CD4-positive, alpha-beta T cell (primary cell): ENCODE data around the gene RAB8B. TPM values are rescaled to one million over a fixed set of nuclear protein-coding genes. Genes with fewer than 3 reads are reported as not detected.

ENCODE experiments used
- ATAC-seq: fragments of 200-7000 bp; cut with Tn5 transposase; one replicate; pipeline ENCODE4 v1.10.0; 2022; ENCODE audit warnings: mild to moderate bottlenecking; ENCODE audit not compliant: poor library complexity
- CTCF ChIA-PET: fragments of 350-600 bp; sonication (Branson Sonifier 250); formaldehyde crosslinking; loops from one replicate; lab custom pipeline; 2021; ENCODE audit warnings: antibody characterized with exemption, inconsistent platforms; lab: Charles Lee
- POLR2A ChIA-PET: fragments of 350-600 bp; sonication (Branson Sonifier 250); formaldehyde crosslinking; loops from one replicate; lab custom pipeline; 2021; ENCODE audit warnings: antibody characterized with exemption, inconsistent platforms; lab: Charles Lee
- DNase-seq, 14 experiments: peaks; one replicate each; pipeline ENCODE4 v3.0.0-alpha.2; 2013 to 2020; ENCODE audit warnings: mixed read lengths in 2 of 14
- H3K27ac ChIP-seq, 2 donors: one replicate each; pipeline versions ENCODE4 v1.5.1 to v1.7.0; 2013; ENCODE audit warnings: low read length in 2 of 2, low read depth in 1 of 2, mild to moderate bottlenecking in 1 of 2
- H3K27me3 ChIP-seq, 2 experiments: 1 replicate in 1 of 2; 2 replicates in 1 of 2; pipeline versions ENCODE4 v1.6.1 to v1.7.0; 2013; ENCODE audit warnings: low read length in 2 of 2, control low read depth in 1 of 2, mild to moderate bottlenecking in 1 of 2, moderate library complexity in 1 of 2; ENCODE audit not compliant: insufficient read depth in 2 of 2, control insufficient read depth in 1 of 2
- H3K36me3 ChIP-seq: one replicate; pipeline ENCODE4 v1.6.1; 2013; ENCODE audit warnings: low read length, control low read depth; ENCODE audit not compliant: insufficient read depth
- H3K4me1 ChIP-seq: one replicate; pipeline ENCODE4 v1.6.1; 2013; ENCODE audit warnings: low read length, control low read depth; ENCODE audit not compliant: insufficient read depth
- H3K4me3 ChIP-seq: one replicate; pipeline ENCODE4 v1.5.1; 2013; ENCODE audit warnings: mild to moderate bottlenecking, low read length, moderate library complexity
- H3K9me3 ChIP-seq, 2 experiments: 1 replicate in 1 of 2; 2 replicates in 1 of 2; pipeline versions ENCODE4 v1.6.1 to v1.7.0; 2013; ENCODE audit warnings: low read length in 2 of 2, mild to moderate bottlenecking in 2 of 2, control low read depth in 1 of 2, moderate library complexity in 1 of 2; ENCODE audit not compliant: control insufficient read depth in 1 of 2, insufficient read depth in 1 of 2
- H3K27ac Mint-ChIP-seq: one replicate; pipeline ENCODE4 v1.8.0; 2020; ENCODE audit warnings: mixed read lengths
- H3K27me3 Mint-ChIP-seq: one replicate; pipeline ENCODE4 v1.8.0; 2021; ENCODE audit warnings: mixed read lengths
- H3K36me3 Mint-ChIP-seq: one replicate; pipeline ENCODE4 v1.8.0; 2021; ENCODE audit warnings: low read depth, mixed read lengths
- H3K4me1 Mint-ChIP-seq: one replicate; pipeline ENCODE4 v1.8.0; 2021; ENCODE audit warnings: low read depth, mixed read lengths
- H3K4me3 Mint-ChIP-seq: one replicate; pipeline ENCODE4 v1.8.0; 2020; ENCODE audit warnings: mild to moderate bottlenecking, mixed read lengths
- H3K9me3 Mint-ChIP-seq: one replicate; pipeline ENCODE4 v1.8.0; 2020; ENCODE audit warnings: mixed read lengths
- intact Hi-C, 2 experiments: fragments of 100-400 bp; cut with DNase I in 1 of 2; cut with micrococcal nuclease in 1 of 2; formaldehyde crosslinking; loops; one replicate each; pipeline versions ENCODE4 v1.15.1 to v1.9.0; 2023 to 2025; cut with DNase I, micrococcal nuclease
- polyA plus RNA-seq, 2 donors: library from polyadenylated mRNA; unstranded; fragments of 120-200 nt; gene quantifications; one replicate each; pipeline ENCODE4 v1.2.1, GENCODE V29; 2013
- total RNA-seq, 174 experiments: library from RNA in 2 of 174; stranded (reverse) in 2 of 174; gene quantifications; one replicate each; pipeline ENCODE4 v1.2.3 and lab custom pipeline; 2021 to 2026
- TF ChIP-seq, protein P1 (sequence below): fragments of 200-600 bp; IDR thresholded peaks from one replicate; pipeline ENCODE4 v1.8.0; 2022; ENCODE audit warnings: antibody characterized with exemption, mild to moderate bottlenecking

RAB8B gene
- 10 to 100 TPM; 74.5 to 75.2 TPM for total RNA-seq
- 45.5 TPM for polyA plus RNA-seq (2013, experiment 1 of 2)
- 38.0 TPM for polyA plus RNA-seq (2013, experiment 2 of 2)
- 73.6 to 931 (median 221) reads per million in 172 experiments for total RNA-seq (lab: John Stamatoyannopoulos, UW)

DNA sequence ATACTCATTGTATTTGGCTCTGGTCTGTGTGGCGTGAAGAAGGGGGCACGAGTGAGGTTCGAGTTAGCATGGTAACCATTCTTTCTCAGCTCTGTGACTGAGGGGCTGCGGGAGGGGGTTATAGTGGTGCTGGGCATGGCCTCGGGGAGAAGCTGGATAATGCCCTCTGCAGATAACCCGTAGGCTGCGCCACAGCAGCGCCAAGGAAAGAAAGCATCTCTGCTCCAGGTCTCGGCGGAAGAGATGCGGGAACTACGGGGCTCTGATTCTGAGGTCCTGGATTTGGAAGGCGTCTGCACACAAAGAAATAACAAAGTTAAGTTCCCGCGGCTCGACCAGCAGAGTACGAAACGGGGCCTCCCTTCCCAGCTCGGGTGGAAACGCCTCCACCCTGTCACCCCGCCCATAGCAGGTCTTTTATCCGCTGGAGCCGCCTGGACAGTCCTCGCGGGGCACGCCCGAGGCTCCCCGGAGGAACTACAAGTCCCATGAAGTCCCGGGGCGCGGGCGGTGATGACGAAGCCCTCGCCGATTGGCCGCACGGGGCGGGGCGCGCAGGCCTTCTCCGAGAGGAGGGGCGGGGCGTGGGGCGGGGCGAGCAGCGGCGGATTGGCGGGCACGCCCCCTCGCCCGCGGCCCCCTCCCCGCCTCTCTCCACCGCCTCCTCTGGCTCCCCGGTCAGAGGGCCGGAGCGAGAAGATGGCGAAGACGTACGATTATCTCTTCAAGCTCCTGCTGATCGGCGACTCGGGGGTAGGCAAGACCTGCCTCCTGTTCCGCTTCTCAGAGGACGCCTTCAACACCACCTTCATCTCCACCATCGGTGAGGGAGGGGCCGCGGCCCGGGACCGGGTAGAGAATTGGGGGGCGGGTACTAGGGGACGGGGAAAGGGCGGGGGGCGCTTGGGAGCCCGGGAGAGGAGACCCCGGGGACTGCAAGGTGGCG lies at the start of gene RAB8B:
Gene RAB8B (plus strand): TSS at position 681 of the 946 bp plus-strand sequence. CDS start 19 bp downstream, at position 700.
- ChIA-PET CTCF (interaction anchor here (0.7 to 1.5 kb wide), 2 partner anchors 21 to 38 kb away, joined by 3 to 4 read pairs; no protein-coding TSS in a partner anchor), POLR2A (interaction anchor here (0.7 to 1.8 kb wide), 5 partner anchors 32 to 88 kb away, joined by 3 to 9 read pairs (median 6); partner anchors contain the start of genes APH1B and RPS27L)
- H3K4me1 ChIP-seq: peaks cover 28% of the 10 kb centered on the region
- H3K36me3 ChIP-seq: no peaks in the 10 kb centered on the region
- peak within 1 kb of the TSS; percentile 94 to 95 for H3K27ac ChIP-seq
- Mint-ChIP-seq H3K27ac (peak within 1 kb of the TSS; percentile 95), H3K9me3 (no peaks in the 10 kb centered on the region), H3K4me3 (peak within 1 kb of the TSS; percentile 96), H3K4me1 (peaks cover 54% of the 10 kb centered on the region), H3K36me3 (peaks cover 13% of the 10 kb centered on the region), H3K27me3 (no peaks in the 10 kb centered on the region)
- intact Hi-C loops: loop anchor here in 1 of 2 experiments (1.0 to 10.0 kb wide), 4 partner anchors 32 to 906 kb away; partner anchors contain the start of genes APH1B, CIAO2A, RPS27L and SNX1
- no peaks in the 10 kb centered on the region for H3K9me3 ChIP-seq
- TF ChIP-seq, protein P1, sequence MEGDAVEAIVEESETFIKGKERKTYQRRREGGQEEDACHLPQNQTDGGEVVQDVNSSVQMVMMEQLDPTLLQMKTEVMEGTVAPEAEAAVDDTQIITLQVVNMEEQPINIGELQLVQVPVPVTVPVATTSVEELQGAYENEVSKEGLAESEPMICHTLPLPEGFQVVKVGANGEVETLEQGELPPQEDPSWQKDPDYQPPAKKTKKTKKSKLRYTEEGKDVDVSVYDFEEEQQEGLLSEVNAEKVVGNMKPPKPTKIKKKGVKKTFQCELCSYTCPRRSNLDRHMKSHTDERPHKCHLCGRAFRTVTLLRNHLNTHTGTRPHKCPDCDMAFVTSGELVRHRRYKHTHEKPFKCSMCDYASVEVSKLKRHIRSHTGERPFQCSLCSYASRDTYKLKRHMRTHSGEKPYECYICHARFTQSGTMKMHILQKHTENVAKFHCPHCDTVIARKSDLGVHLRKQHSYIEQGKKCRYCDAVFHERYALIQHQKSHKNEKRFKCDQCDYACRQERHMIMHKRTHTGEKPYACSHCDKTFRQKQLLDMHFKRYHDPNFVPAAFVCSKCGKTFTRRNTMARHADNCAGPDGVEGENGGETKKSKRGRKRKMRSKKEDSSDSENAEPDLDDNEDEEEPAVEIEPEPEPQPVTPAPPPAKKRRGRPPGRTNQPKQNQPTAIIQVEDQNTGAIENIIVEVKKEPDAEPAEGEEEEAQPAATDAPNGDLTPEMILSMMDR: no peak
- H3K4me3 ChIP-seq: peak within 1 kb of the TSS; percentile 88
- H3K27me3 ChIP-seq: no peaks in the 10 kb centered on the region
- ATAC-seq (peak; percentile 69), DNase-seq (peak; percentile 94 to 99 (median 97))

GRCh38 chr15:63140936-63141335 lies 48.5 kb upstream of the RAB8B start:
- ATAC-seq (no peak), DNase-seq (no peak)
- no peak overlapping the region for H3K27ac ChIP-seq
- Mint-ChIP-seq H3K27me3 (no peaks in the 10 kb centered on the region), H3K4me1 (no peaks in the 10 kb centered on the region), H3K9me3 (no peaks in the 10 kb centered on the region), H3K4me3 (no peak overlapping the region), H3K36me3 (peaks cover 8% of the 10 kb centered on the region), H3K27ac (no peak overlapping the region)
- CTCF ChIA-PET: no interaction called here
- intact Hi-C loops: no loop called here
- no peaks in the 10 kb centered on the region for H3K27me3 ChIP-seq
- H3K9me3 ChIP-seq: no peaks in the 10 kb centered on the region
- H3K36me3 ChIP-seq: peaks cover 9% of the 10 kb centered on the region
- POLR2A ChIA-PET: no interaction called here
- no peaks in the 10 kb centered on the region for H3K4me1 ChIP-seq
- H3K4me3 ChIP-seq: no peak overlapping the region
- TF ChIP-seq, protein P1: no peak

DNA sequence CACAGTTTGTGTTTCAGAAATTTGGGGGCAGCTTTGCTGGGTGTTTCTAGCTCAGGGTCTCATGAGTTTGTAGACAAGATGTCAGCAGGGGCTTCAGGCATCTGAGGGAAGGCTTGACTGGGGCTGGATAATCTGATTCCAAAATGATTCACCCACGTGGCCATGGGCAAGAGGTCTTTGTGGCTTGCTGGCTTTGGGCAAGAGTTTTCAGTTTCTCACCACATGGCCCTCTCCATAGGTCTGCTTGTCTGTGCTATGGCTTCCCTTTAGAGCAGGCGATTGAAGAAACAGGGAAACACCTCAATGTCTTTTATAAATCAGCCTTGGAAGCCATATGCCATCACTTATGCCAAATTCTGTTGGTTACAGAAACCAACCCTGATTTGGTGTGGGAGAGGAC lies 44.0 kb upstream of the RAB8B start:
- intact Hi-C loops: no loop called here
- H3K4me3 Mint-ChIP-seq: no peak overlapping the region
- H3K27me3 ChIP-seq: no peaks in the 10 kb centered on the region
- CTCF ChIA-PET: no interaction called here
- no peaks in the 10 kb centered on the region for H3K9me3 Mint-ChIP-seq
- H3K4me1 ChIP-seq: no peaks in the 10 kb centered on the region
- peaks cover 13% of the 10 kb centered on the region for H3K36me3 ChIP-seq
- H3K9me3 ChIP-seq: no peaks in the 10 kb centered on the region
- DNase-seq: no peak
- no peak overlapping the region for H3K27ac Mint-ChIP-seq
- POLR2A ChIA-PET: interaction anchor here (1.4 kb wide), 1 partner anchor 9 kb away, joined by 5 read pairs; no protein-coding TSS in a partner anchor
- H3K36me3 Mint-ChIP-seq: peaks cover 27% of the 10 kb centered on the region
- no peak for ATAC-seq
- TF ChIP-seq, protein P1: no peak
- no peaks in the 10 kb centered on the region for H3K27me3 Mint-ChIP-seq
- no peak overlapping the region for H3K4me3 ChIP-seq
- H3K27ac ChIP-seq: no peak overlapping the region
- peaks cover 8% of the 10 kb centered on the region for H3K4me1 Mint-ChIP-seq
